Activated CD8-positive, alpha-beta memory T cell treated with anti-CD3 and anti-CD28 coated beads, Interleukin-2, amount 10 ng/mL, durations not matched to agents 7 days and 5 days (primary cell): ENCODE measurements around the gene ATP10D. TPM values are rescaled to one million over a fixed set of nuclear protein-coding genes. Genes with fewer than 3 reads are reported as not detected.

ENCODE experiments used
- ATAC-seq: fragments of 150-1000 bp; cut with Tn5 transposase; one replicate; pipeline ENCODE4 v1.10.0; 2021; ENCODE audit warnings: moderate library complexity
- CTCF ChIA-PET: fragments of 350-600 bp; sonication (Branson Sonifier 250); formaldehyde crosslinking; loops from one replicate; lab custom pipeline; 2021; ENCODE audit warnings: antibody characterized with exemption; lab: Charles Lee
- DNase-seq: peaks from one replicate; pipeline ENCODE4 v3.0.0-alpha.2; 2020
- H3K27ac Mint-ChIP-seq: one replicate; pipeline ENCODE4 v1.8.0; 2021; ENCODE audit warnings: mild to moderate bottlenecking, mixed read lengths
- H3K27me3 Mint-ChIP-seq: one replicate; pipeline ENCODE4 v1.8.0; 2021; ENCODE audit warnings: mixed read lengths
- H3K36me3 Mint-ChIP-seq: one replicate; pipeline ENCODE4 v1.8.0; 2021; ENCODE audit warnings: mild to moderate bottlenecking, mixed read lengths
- H3K4me1 Mint-ChIP-seq: one replicate; pipeline ENCODE4 v1.8.0; 2021; ENCODE audit warnings: mixed read lengths
- H3K4me3 Mint-ChIP-seq: one replicate; pipeline ENCODE4 v1.8.0; 2021; ENCODE audit warnings: mild to moderate bottlenecking, moderate library complexity, mixed read lengths
- H3K9me3 Mint-ChIP-seq: one replicate; pipeline ENCODE4 v1.8.0; 2022; ENCODE audit warnings: low read depth, mixed read lengths
- total RNA-seq, 2 experiments: library from RNA; stranded (reverse); gene quantifications; one replicate each; pipeline ENCODE4 v1.2.3, GENCODE V29; 2021

Gene ATP10D
- total RNA-seq = 10 to 100 TPM; 18.9 to 25.9 TPM

DNA sequence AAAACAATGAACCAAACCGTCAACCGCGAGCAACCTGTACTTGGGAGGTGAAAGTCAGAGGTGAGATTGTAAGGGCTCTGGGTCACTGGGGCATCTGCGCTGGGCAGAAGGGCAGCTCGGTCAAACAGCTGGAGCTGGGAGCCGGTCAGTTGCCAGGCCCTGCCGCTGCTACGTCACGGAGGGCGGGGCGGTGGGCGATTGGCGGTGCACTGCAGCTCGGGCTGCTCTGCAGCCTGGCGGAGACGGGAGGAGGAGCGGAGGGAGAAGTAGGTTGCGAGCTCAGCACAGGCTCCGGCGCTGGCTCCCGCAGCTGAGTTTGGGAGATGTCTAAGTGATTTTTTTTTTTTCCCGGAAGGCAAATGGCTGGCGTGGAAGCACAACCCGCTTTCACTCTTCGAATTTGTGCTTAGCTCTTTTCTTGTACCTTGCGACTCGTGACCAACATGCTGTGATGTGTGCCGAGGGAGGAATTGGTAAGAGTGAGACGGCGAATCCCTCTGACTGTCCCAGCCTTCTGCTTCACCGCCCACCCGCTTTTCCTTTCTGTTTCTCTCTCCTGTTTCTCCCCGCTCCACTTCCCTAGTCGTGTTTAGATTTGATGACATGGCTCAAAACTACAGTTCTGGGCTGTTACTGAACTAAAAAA, at the start of gene ATP10D:
ATP10D (plus strand) TSS at position 229 of the 646 bp plus-strand sequence. CDS start 27,266 bp downstream, outside the sequence.
- peak; percentile 90 for DNase-seq
- Mint-ChIP-seq H3K4me1 (peaks cover 28% of the 10 kb centered on the region), H3K27ac (peak within 1 kb of the TSS; percentile 95), H3K9me3 (no peaks in the 10 kb centered on the region), H3K36me3 (peaks cover 6% of the 10 kb centered on the region), H3K4me3 (peak within 1 kb of the TSS; percentile 98), H3K27me3 (no peaks in the 10 kb centered on the region)
- CTCF ChIA-PET = interaction anchor here (0.7 to 2.4 kb wide), 11 partner anchors 9 to 86 kb away, joined by 3 to 16 read pairs (median 3); partner anchors contain the start of gene COMMD8
- ATAC-seq = peak; percentile 99

GRCh38 chr4:47442980-47443379, 42.1 kb upstream of the ATP10D start:
- Mint-ChIP-seq H3K4me1 (peaks cover 6% of the 10 kb centered on the region), H3K27ac (no peak overlapping the region), H3K4me3 (no peak overlapping the region), H3K27me3 (no peaks in the 10 kb centered on the region), H3K36me3 (peaks cover 2% of the 10 kb centered on the region), H3K9me3 (no peaks in the 10 kb centered on the region)
- ATAC-seq = no peak
- CTCF ChIA-PET = interaction anchor here (0.5 kb wide), 1 partner anchor 12 kb away, joined by 3 read pairs; no protein-coding TSS in a partner anchor
- no peak for DNase-seq

DNA sequence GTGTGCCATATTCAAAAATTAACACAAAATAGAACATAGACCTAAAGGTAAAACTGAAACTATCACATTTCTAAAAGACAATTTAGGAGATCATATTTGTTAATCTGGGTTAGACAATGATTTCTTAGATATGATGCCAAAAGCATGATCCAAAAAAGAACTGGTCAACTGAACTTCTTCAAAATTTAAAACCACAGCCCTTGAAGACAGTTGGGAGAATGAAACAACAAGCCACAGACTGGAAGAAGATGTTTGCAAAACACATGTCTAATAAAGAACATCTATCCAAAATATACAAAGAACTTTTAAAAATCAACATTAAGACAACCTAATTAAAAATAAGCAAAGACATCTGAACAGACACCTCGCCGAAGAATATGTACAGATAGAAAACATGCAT, 41.0 kb upstream of the ATP10D start:
- Mint-ChIP-seq H3K4me3 (no peak overlapping the region), H3K9me3 (no peaks in the 10 kb centered on the region), H3K27me3 (no peaks in the 10 kb centered on the region), H3K27ac (no peak overlapping the region), H3K36me3 (peaks cover 4% of the 10 kb centered on the region), H3K4me1 (peaks cover 6% of the 10 kb centered on the region)
- ATAC-seq (no peak), DNase-seq (no peak)
- CTCF ChIA-PET = no interaction called here

DNA sequence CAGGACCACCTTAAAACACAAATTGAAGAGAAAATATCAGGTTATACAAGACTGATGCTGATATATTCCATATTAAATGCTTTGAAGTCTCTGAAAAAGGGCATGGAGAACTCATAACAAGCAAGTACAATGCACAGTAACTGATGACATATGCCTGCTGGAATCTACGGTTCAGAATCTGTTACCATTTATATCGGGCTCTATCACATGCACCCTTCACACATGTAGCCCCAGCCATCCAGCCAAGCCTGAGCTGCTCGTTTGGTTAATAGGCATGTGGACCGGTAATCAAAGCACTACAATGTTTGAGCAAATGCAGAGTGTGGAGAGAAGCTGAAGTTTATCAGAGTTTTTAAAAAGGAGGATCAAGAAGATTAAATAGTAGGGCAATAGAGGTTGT, 33.4 kb upstream of the ATP10D start:
- H3K27ac Mint-ChIP-seq = no peak overlapping the region
- DNase-seq (no peak), ATAC-seq (no peak)
- H3K4me3 Mint-ChIP-seq = no peak overlapping the region
- H3K9me3 Mint-ChIP-seq = no peaks in the 10 kb centered on the region
- CTCF ChIA-PET = no interaction called here
- no peaks in the 10 kb centered on the region for H3K4me1 Mint-ChIP-seq
- no peaks in the 10 kb centered on the region for H3K27me3 Mint-ChIP-seq
- peaks cover 28% of the 10 kb centered on the region for H3K36me3 Mint-ChIP-seq

DNA sequence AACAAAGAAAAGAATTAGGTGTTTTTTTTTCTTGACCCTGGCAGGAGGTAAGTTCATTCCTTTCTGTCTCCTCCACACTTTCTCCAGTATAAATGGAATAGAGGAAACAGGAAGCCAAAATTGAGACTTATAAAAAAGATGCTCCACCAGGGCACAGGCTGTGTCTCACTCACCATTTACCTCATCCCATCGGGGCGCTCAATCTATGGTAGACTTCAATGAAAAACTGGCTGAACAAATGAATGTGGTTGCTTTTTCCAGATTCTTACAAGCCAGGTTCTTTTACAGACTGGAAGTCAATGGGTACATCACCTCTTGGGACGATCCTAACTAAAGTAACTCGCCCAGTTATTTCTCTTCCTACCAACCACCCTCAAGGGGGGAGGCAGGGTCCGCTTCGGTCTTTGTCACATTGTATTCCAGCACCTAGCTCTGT, 22.3 kb upstream of the ATP10D start:
- no peaks in the 10 kb centered on the region for H3K9me3 Mint-ChIP-seq
- H3K36me3 Mint-ChIP-seq = peaks cover 17% of the 10 kb centered on the region
- H3K4me3 Mint-ChIP-seq = peak overlapping the region; percentile 85
- H3K27ac Mint-ChIP-seq = peak overlapping the region; percentile 78
- CTCF ChIA-PET = interaction anchor here (0.7 to 2.3 kb wide), 12 partner anchors 10 to 158 kb away, joined by 3 to 16 read pairs (median 5); partner anchors contain the start of gene ATP10D
- no peaks in the 10 kb centered on the region for H3K27me3 Mint-ChIP-seq
- peaks cover 30% of the 10 kb centered on the region for H3K4me1 Mint-ChIP-seq
- DNase-seq (no peak), ATAC-seq (no peak)

GRCh38 chr4:47463235-47463956, 21.7 kb upstream of the ATP10D start, which contains the start of gene COMMD8:
TSS of gene COMMD8 (minus strand) at chr4:47463702. CDS start at chr4:47463651, 51 bp downstream.
- ATAC-seq (peak; percentile 96), DNase-seq (peak; percentile 98)
- no peaks in the 10 kb centered on the region for H3K27me3 Mint-ChIP-seq
- peaks cover 30% of the 10 kb centered on the region for H3K4me1 Mint-ChIP-seq
- peak within 1 kb of the TSS; percentile 85 for H3K4me3 Mint-ChIP-seq
- CTCF ChIA-PET = interaction anchor here (0.6 to 2.3 kb wide), 15 partner anchors 10 to 157 kb away, joined by 3 to 16 read pairs (median 4); partner anchors contain the start of gene ATP10D
- peaks cover 13% of the 10 kb centered on the region for H3K36me3 Mint-ChIP-seq
- H3K27ac Mint-ChIP-seq = peak within 1 kb of the TSS; percentile 78
- no peaks in the 10 kb centered on the region for H3K9me3 Mint-ChIP-seq

GRCh38 chr4:47465004-47465403, 20.1 kb upstream of the ATP10D start:
- ATAC-seq = no peak
- CTCF ChIA-PET = interaction anchor here (1.4 kb wide), 1 partner anchor 20 kb away, joined by 5 read pairs; the partner anchor contains the start of gene ATP10D
- no peak overlapping the region for H3K27ac Mint-ChIP-seq
- no peak overlapping the region for H3K4me3 Mint-ChIP-seq
- peaks cover 6% of the 10 kb centered on the region for H3K27me3 Mint-ChIP-seq
- DNase-seq = no peak
- H3K4me1 Mint-ChIP-seq = peaks cover 26% of the 10 kb centered on the region
- peaks cover 3% of the 10 kb centered on the region for H3K36me3 Mint-ChIP-seq
- H3K9me3 Mint-ChIP-seq = no peaks in the 10 kb centered on the region

DNA sequence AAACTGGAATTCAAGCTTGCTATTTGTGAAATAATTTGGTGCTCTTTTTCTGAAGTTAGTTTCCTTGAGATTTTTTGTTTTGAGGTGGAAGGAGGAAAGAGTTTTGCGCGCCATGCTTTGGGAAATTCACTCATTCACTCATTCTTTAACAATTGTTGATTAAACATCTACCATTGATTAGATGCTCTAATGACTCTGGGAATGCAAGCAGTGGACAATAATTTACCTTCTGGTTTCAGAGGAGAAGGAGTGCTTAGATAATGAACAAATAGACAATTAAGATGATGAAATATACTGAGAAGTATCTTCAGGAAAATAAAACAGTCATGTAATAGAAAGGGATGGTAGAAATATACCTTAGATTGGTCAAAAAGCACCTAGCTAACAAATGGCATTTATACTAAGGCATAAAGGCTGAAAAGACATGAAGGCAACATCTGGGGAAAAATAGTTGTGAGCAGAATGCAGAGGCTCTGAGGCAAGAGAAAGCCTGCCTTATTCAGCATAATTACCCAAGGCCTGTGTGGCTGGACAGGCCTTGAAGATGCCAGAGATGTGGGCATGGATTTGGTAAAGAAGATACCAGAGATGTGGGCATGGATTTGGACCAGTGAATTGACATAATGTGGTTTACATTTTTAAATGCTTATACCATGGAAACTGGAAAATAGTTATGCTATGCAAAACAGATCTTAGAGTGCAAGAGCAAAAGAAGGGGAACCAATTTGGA, 18.9 kb upstream of the ATP10D start:
- ATAC-seq (no peak), DNase-seq (no peak)
- Mint-ChIP-seq H3K4me3 (no peak overlapping the region), H3K27me3 (peaks cover 6% of the 10 kb centered on the region), H3K4me1 (peaks cover 21% of the 10 kb centered on the region), H3K36me3 (peaks cover 3% of the 10 kb centered on the region), H3K9me3 (no peaks in the 10 kb centered on the region), H3K27ac (no peak overlapping the region)
- CTCF ChIA-PET = interaction anchor here (1.4 kb wide), 1 partner anchor 19 kb away, joined by 5 read pairs; the partner anchor contains the start of gene ATP10D

- Mint-ChIP-seq H3K4me1 (peaks cover 2% of the 10 kb centered on the region), H3K9me3 (no peaks in the 10 kb centered on the region), H3K4me3 (no peak overlapping the region), H3K27ac (no peak overlapping the region), H3K27me3 (peaks cover 6% of the 10 kb centered on the region), H3K36me3 (no peaks in the 10 kb centered on the region)
- ATAC-seq (no peak), DNase-seq (no peak)
- CTCF ChIA-PET = no interaction called here
Measured at GRCh38 chr4:47468706-47469365, 16.2 kb upstream of the ATP10D start.

DNA sequence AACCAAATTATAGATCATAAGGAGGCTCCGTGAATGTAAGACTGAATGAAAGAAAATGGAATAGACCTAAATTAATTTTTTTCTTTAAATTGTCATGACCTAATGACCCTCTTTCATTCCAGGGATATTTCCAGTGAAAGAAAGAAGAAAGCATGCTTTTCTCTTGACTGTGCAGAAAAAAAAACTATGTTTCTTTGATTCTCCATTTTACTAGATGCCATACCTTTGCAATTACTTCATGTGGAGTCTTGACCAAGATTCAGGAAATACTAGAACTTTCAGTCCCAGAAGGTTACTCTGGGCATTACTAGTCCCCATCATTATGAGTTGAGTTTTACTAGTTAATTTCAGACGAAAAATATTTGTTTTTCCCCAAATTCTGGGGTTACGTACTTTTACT, 15.1 kb upstream of the ATP10D start:
- no peak overlapping the region for H3K27ac Mint-ChIP-seq
- no peak for DNase-seq
- H3K9me3 Mint-ChIP-seq = no peaks in the 10 kb centered on the region
- ATAC-seq = no peak
- peaks cover 9% of the 10 kb centered on the region for H3K27me3 Mint-ChIP-seq
- H3K4me1 Mint-ChIP-seq = no peaks in the 10 kb centered on the region
- no peak overlapping the region for H3K4me3 Mint-ChIP-seq
- H3K36me3 Mint-ChIP-seq = no peaks in the 10 kb centered on the region
- CTCF ChIA-PET = interaction anchor here (1.5 kb wide), 1 partner anchor 91 kb away, joined by 3 read pairs; no protein-coding TSS in a partner anchor

DNA sequence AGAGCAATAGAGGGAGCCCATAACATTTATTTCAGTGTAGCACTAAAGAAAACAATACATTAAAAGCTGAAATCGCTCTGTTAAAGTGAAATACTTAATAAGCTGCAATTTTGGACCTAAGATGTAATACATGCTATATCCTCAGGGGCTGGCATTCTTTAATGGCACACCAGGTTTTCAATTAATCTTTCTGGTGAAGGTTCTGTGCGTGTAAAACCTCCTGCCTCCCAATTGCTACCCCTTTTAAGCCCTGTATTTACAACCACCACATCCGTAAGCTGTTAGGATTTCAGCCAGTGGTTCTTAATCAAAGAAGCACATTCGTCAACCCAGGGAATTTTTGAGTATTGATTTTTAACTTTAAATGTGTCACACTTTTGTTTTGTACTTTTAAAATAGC, 14.0 kb upstream of the ATP10D start:
- ATAC-seq (no peak), DNase-seq (no peak)
- Mint-ChIP-seq H3K36me3 (no peaks in the 10 kb centered on the region), H3K27ac (no peak overlapping the region), H3K4me3 (no peak overlapping the region), H3K27me3 (peaks cover 9% of the 10 kb centered on the region), H3K9me3 (no peaks in the 10 kb centered on the region), H3K4me1 (no peaks in the 10 kb centered on the region)
- CTCF ChIA-PET = interaction anchor here (1.5 kb wide), 1 partner anchor 90 kb away, joined by 3 read pairs; no protein-coding TSS in a partner anchor

DNA sequence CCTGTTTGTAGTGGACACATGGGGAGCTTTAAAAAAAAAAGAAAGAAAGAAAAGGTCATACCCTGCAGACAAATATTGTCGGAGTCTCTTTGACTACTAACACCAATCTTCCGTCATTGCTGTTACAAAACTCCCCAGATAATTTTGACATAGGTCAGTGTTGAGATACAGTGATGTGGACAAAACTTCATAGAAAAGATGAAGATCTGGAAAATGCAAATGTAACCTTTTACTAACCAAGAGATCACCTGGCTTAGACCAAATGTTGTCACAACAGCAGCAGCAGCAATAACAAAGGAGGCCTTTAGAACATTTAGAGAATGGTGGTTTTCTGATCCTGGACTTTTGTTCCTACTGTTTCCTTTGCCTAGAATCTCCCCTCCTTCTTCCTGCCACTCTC, 13.5 kb upstream of the ATP10D start:
- H3K36me3 Mint-ChIP-seq = no peaks in the 10 kb centered on the region
- no peak overlapping the region for H3K4me3 Mint-ChIP-seq
- no peaks in the 10 kb centered on the region for H3K4me1 Mint-ChIP-seq
- no peaks in the 10 kb centered on the region for H3K9me3 Mint-ChIP-seq
- CTCF ChIA-PET = interaction anchor here (1.3 to 1.5 kb wide), 2 partner anchors 10 to 90 kb away, joined by 3 to 4 read pairs; no protein-coding TSS in a partner anchor
- H3K27ac Mint-ChIP-seq = no peak overlapping the region
- H3K27me3 Mint-ChIP-seq = peaks cover 9% of the 10 kb centered on the region
- DNase-seq (no peak), ATAC-seq (no peak)
